Activated naive CD4-positive, alpha-beta T cell treated with anti-CD3 and anti-CD28 coated beads, Interleukin-2, amount 50 U/mL, for 72 hours (primary cell): Measurements from ENCODE around the gene TRIM10. TPM values are rescaled to one million over a fixed set of nuclear protein-coding genes. Genes with fewer than 3 reads are reported as not detected.

Source experiments
- total RNA-seq, 2 donors: library from RNA; stranded (reverse); gene quantifications; one replicate each; pipeline ENCODE4 v1.2.3, GENCODE V29; 2022

TRIM10 gene
- total RNA-seq, 2 donors from 2014 or later, result 0.70 TPM; not detected in 1

Other genes with a start within 250 kb of the TRIM10 start
- 1,000 to 10,000 TPM; 1,088 to 2,034 TPM for gene HLA-A, start 218.7 kb downstream of the TRIM10 start, total RNA-seq
- gene POLR1H, start 99.9 kb downstream of the TRIM10 start, total RNA-seq, result 10 to 100 TPM; 52.7 to 65.6 TPM
- gene PPP1R11, start 94.0 kb downstream of the TRIM10 start, total RNA-seq, result 10 to 100 TPM; 48.5 to 53.3 TPM
- gene RNF39, start 85.4 kb downstream of the TRIM10 start, total RNA-seq, result not detected
- gene TRIM31, start 48.1 kb downstream of the TRIM10 start, total RNA-seq, result not detected
- gene TRIM40, start 25.1 kb downstream of the TRIM10 start, total RNA-seq, result under 1 TPM in 1 of 2 donors, not detected in 1; 0.12 TPM
- gene TRIM15, start 2.3 kb upstream of the TRIM10 start, total RNA-seq, result 1 to 10 TPM in 1 of 2 donors, not detected in 1; 1.6 TPM
- gene TRIM26, start 52.2 kb upstream of the TRIM10 start, total RNA-seq, result 10 to 100 TPM; 41.3 to 43.0 TPM
- gene TRIM39, start 165.7 kb upstream of the TRIM10 start, total RNA-seq, result 10 to 100 TPM; 14.2 to 17.1 TPM
- 10 to 100 TPM; 20.8 to 49.9 TPM for gene RPP21, start 183.9 kb upstream of the TRIM10 start, total RNA-seq